ENCODE data around the gene RALGAPB.

DNA sequence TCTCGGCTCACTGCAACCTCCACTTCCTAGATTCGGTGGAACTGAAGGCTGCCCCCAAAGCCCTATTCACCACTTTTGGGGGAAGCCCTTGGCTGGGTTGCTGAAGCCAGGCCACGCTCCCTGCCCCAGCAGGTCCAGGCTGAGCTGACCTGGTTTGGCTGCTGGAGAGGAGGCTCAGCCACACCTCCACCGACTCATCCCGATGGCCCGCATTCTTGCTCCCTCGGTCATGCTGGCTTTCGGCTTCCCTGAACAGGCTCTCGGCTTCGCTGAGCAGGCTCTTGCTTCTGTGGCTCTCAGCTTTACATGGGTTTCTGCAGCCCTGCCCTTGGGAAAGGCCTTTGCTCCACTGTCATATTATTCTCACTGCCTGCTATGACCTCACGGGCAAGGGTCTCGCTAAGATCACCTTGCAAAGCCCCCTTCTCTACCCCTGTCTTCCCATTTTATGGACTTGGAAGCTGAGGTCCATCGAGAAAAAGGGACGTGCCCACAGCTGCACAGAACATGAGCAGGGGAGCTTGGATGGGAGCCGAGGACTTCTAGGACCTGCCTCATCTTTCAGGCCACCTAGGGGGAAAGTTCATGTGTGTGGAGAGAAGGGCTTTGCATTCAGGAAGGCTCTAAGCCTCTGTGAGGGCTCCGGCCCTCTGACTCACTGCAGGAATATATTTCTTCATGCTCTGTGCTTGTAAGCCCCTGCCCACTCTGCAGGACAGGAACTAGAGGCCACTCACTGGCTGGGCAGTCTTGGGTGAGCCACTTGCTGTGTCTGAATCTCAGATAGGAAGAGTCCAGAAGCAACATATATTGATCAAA lies 144.6 kb downstream of the RALGAPB start:
- TF ChIP-seq POLR2A (IDR thresholded peaks at IDR 0.05): no peak
- TF ChIP-seq, protein P1, sequence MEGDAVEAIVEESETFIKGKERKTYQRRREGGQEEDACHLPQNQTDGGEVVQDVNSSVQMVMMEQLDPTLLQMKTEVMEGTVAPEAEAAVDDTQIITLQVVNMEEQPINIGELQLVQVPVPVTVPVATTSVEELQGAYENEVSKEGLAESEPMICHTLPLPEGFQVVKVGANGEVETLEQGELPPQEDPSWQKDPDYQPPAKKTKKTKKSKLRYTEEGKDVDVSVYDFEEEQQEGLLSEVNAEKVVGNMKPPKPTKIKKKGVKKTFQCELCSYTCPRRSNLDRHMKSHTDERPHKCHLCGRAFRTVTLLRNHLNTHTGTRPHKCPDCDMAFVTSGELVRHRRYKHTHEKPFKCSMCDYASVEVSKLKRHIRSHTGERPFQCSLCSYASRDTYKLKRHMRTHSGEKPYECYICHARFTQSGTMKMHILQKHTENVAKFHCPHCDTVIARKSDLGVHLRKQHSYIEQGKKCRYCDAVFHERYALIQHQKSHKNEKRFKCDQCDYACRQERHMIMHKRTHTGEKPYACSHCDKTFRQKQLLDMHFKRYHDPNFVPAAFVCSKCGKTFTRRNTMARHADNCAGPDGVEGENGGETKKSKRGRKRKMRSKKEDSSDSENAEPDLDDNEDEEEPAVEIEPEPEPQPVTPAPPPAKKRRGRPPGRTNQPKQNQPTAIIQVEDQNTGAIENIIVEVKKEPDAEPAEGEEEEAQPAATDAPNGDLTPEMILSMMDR (IDR thresholded peaks at IDR 0.05): no peak
